ENCODE results near the gene PDE4D.
"Not testable (repeated sequence)": the region's sequence is repeated elsewhere in the genome, so short reads cannot be mapped to it uniquely, and the experiment has no call there.

PDE4D gene

GRCh38 chr5:59703789-59704188, 189.7 kb downstream of the PDE4D start:
- peaks cover 2% of the 10 kb centered on the region for H3K9me3 Mint-ChIP-seq
- H3K27ac Mint-ChIP-seq = no peak overlapping the region
- H3K36me3 Mint-ChIP-seq = no peaks in the 10 kb centered on the region
- H3K4me1 Mint-ChIP-seq = no peaks in the 10 kb centered on the region
- DNase-seq (ENCODE audit: low spot score in 2 of 2) (no peak), ATAC-seq (no peak)
- H3K4me3 Mint-ChIP-seq = no peak overlapping the region

GRCh38 chr5:59698207-59699178, 195.0 kb downstream of the PDE4D start:
- H3K36me3 Mint-ChIP-seq = no peaks in the 10 kb centered on the region
- H3K9me3 Mint-ChIP-seq = no peaks in the 10 kb centered on the region
- H3K27ac Mint-ChIP-seq = no peak overlapping the region
- no peaks in the 10 kb centered on the region for H3K4me1 Mint-ChIP-seq
- ATAC-seq = no peak
- H3K4me3 Mint-ChIP-seq = no peak overlapping the region
- DNase-seq (ENCODE audit: low spot score in 2 of 2) = no peak

GRCh38 chr5:59694411-59694810, 199.1 kb downstream of the PDE4D start:
- no peak overlapping the region for H3K27ac Mint-ChIP-seq
- H3K9me3 Mint-ChIP-seq = no peaks in the 10 kb centered on the region
- DNase-seq (ENCODE audit: low spot score in 2 of 2) (no peak), ATAC-seq (no peak)
- no peaks in the 10 kb centered on the region for H3K36me3 Mint-ChIP-seq
- H3K4me3 Mint-ChIP-seq = no peak overlapping the region
- H3K4me1 Mint-ChIP-seq = no peaks in the 10 kb centered on the region

GRCh38 chr5:59693492-59694309, 199.8 kb downstream of the PDE4D start:
- no peak overlapping the region for H3K4me3 Mint-ChIP-seq
- no peak for DNase-seq (ENCODE audit: low spot score in 2 of 2)
- ATAC-seq = no peak
- no peaks in the 10 kb centered on the region for H3K36me3 Mint-ChIP-seq
- no peaks in the 10 kb centered on the region for H3K4me1 Mint-ChIP-seq
- H3K27ac Mint-ChIP-seq = no peak overlapping the region
- H3K9me3 Mint-ChIP-seq = no peaks in the 10 kb centered on the region

- Mint-ChIP-seq H3K4me1 (no peaks in the 10 kb centered on the region), H3K36me3 (no peaks in the 10 kb centered on the region), H3K9me3 (no peaks in the 10 kb centered on the region), H3K4me3 (no peak overlapping the region), H3K27ac (no peak overlapping the region)
- no peak for ATAC-seq
- no peak for DNase-seq (ENCODE audit: low spot score in 2 of 2)
These were observed 207.7 kb downstream of the PDE4D start for GRCh38 chr5:59685793-59686192.

GRCh38 chr5:59685191-59685530, 208.4 kb downstream of the PDE4D start:
- Mint-ChIP-seq H3K27ac (no peak overlapping the region), H3K4me1 (no peaks in the 10 kb centered on the region), H3K4me3 (no peak overlapping the region), H3K9me3 (no peaks in the 10 kb centered on the region), H3K36me3 (no peaks in the 10 kb centered on the region)
- DNase-seq (ENCODE audit: low spot score in 2 of 2) (no peak), ATAC-seq (no peak)

GRCh38 chr5:59684388-59685190, 208.9 kb downstream of the PDE4D start:
- Mint-ChIP-seq H3K9me3 (no peaks in the 10 kb centered on the region), H3K27ac (no peak overlapping the region), H3K4me1 (no peaks in the 10 kb centered on the region), H3K4me3 (no peak overlapping the region), H3K36me3 (no peaks in the 10 kb centered on the region)
- DNase-seq (ENCODE audit: low spot score in 2 of 2) (no peak), ATAC-seq (no peak)

- Mint-ChIP-seq H3K4me3 (no peak overlapping the region), H3K9me3 (no peaks in the 10 kb centered on the region), H3K36me3 (no peaks in the 10 kb centered on the region), H3K4me1 (no peaks in the 10 kb centered on the region), H3K27ac (no peak overlapping the region)
- DNase-seq (ENCODE audit: low spot score in 2 of 2) = no peak
- ATAC-seq = no peak
These were observed 210.2 kb downstream of the PDE4D start for GRCh38 chr5:59683311-59683710.

GRCh38 chr5:59682542-59682941, 211.0 kb downstream of the PDE4D start:
- H3K4me1 Mint-ChIP-seq = no peaks in the 10 kb centered on the region
- ATAC-seq (no peak), DNase-seq (ENCODE audit: low spot score in 2 of 2) (no peak)
- no peak overlapping the region for H3K27ac Mint-ChIP-seq
- no peaks in the 10 kb centered on the region for H3K9me3 Mint-ChIP-seq
- H3K36me3 Mint-ChIP-seq = no peaks in the 10 kb centered on the region
- H3K4me3 Mint-ChIP-seq = no peak overlapping the region

GRCh38 chr5:59678943-59679342, 214.6 kb downstream of the PDE4D start:
- ATAC-seq = no peak
- DNase-seq (ENCODE audit: low spot score in 2 of 2) = no peak
- Mint-ChIP-seq H3K9me3 (no peaks in the 10 kb centered on the region), H3K27ac (no peak overlapping the region), H3K4me3 (no peak overlapping the region), H3K4me1 (no peaks in the 10 kb centered on the region), H3K36me3 (no peaks in the 10 kb centered on the region)

GRCh38 chr5:59674763-59675162, 218.8 kb downstream of the PDE4D start:
- no peaks in the 10 kb centered on the region for H3K9me3 Mint-ChIP-seq
- DNase-seq (ENCODE audit: low spot score in 2 of 2) (no peak), ATAC-seq (no peak)
- H3K27ac Mint-ChIP-seq = no peak overlapping the region
- no peak overlapping the region for H3K4me3 Mint-ChIP-seq
- no peaks in the 10 kb centered on the region for H3K36me3 Mint-ChIP-seq
- no peaks in the 10 kb centered on the region for H3K4me1 Mint-ChIP-seq

- ATAC-seq (no peak), DNase-seq (ENCODE audit: low spot score in 2 of 2) (no peak)
- Mint-ChIP-seq H3K36me3 (no peaks in the 10 kb centered on the region), H3K27ac (no peak overlapping the region), H3K4me3 (no peak overlapping the region), H3K4me1 (no peaks in the 10 kb centered on the region), H3K9me3 (no peaks in the 10 kb centered on the region)
These were observed 220.0 kb downstream of the PDE4D start for GRCh38 chr5:59673438-59674058.

GRCh38 chr5:59666440-59667068, 227.0 kb downstream of the PDE4D start:
- H3K36me3 Mint-ChIP-seq = no peaks in the 10 kb centered on the region
- no peak for DNase-seq (ENCODE audit: low spot score in 2 of 2)
- no peaks in the 10 kb centered on the region for H3K4me1 Mint-ChIP-seq
- H3K4me3 Mint-ChIP-seq = no peak overlapping the region
- no peak for ATAC-seq
- no peak overlapping the region for H3K27ac Mint-ChIP-seq
- no peaks in the 10 kb centered on the region for H3K9me3 Mint-ChIP-seq

- not testable (repeated sequence) for ATAC-seq; H3K9me3 Mint-ChIP-seq; H3K4me3 Mint-ChIP-seq; H3K36me3 Mint-ChIP-seq; DNase-seq (ENCODE audit: low spot score in 2 of 2); H3K4me1 Mint-ChIP-seq; H3K27ac Mint-ChIP-seq
These were observed 227.7 kb downstream of the PDE4D start for GRCh38 chr5:59665832-59666203.

Measured in stimulated activated effector memory CD8-positive, alpha-beta T cell treated with anti-CD3 and anti-CD28 coated beads, Interleukin-12 subunit alpha, Interleukin-12 subunit beta, amount 100 ng/mL, for 72 hours (primary cell).